ENCODE data around the gene DEFB129.
"Not testable (repeated sequence)": the region's sequence is repeated elsewhere in the genome, so short reads cannot be mapped to it uniquely, and the experiment has no call there.

Gene DEFB129

GRCh38 chr20:226958-227357, at the start of gene DEFB129:
Gene DEFB129, plus strand, starts transcription at chr20:227258. Its CDS starts 31 bp downstream, at chr20:227289.
- DNase-seq (ENCODE audit: low read depth, low spot score): no peak

GRCh38 chr20:184288-184687, 42.8 kb upstream of the DEFB129 start:
- DNase-seq (ENCODE audit: low read depth, low spot score): no peak

DNA sequence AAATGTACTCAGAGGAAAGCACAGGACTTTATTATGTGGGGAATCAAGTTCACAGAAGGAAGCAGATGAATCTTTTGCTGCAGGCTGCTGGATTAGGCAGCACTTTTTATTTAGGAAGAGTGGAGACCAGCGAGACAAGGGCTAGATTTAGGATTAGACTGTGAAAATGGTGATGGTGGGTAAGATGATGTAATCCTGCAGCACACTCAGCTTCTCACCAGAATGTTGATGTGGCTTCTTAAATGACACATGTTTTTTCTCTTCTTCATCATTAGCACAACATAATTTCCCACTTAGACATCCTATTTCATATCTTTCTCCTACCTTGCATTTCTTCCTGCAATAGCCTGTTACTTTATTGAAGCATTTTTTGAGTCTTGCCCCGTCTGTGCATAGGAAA, 39.3 kb upstream of the DEFB129 start:
- no peak for DNase-seq (ENCODE audit: low read depth, low spot score)

GRCh38 chr20:189611-190010, 37.4 kb upstream of the DEFB129 start, which contains the start of gene DEFB128:
Gene DEFB128, minus strand, starts transcription at chr20:189711. Its CDS starts 88 bp downstream, at chr20:189623.
- DNase-seq (ENCODE audit: low read depth, low spot score): no peak

- no peak for DNase-seq (ENCODE audit: low read depth, low spot score)
Observed at GRCh38 chr20:198225-198624, 28.8 kb upstream of the DEFB129 start.

- DNase-seq (ENCODE audit: low read depth, low spot score): peak; percentile 7
Observed at GRCh38 chr20:199996-200395, 27.1 kb upstream of the DEFB129 start.

- DNase-seq (ENCODE audit: low read depth, low spot score): not testable (repeated sequence)
Observed at GRCh38 chr20:203630-204029, 23.4 kb upstream of the DEFB129 start.

- peak; percentile 64 for DNase-seq (ENCODE audit: low read depth, low spot score)
Observed at GRCh38 chr20:208942-209566, 18.0 kb upstream of the DEFB129 start.

DNA sequence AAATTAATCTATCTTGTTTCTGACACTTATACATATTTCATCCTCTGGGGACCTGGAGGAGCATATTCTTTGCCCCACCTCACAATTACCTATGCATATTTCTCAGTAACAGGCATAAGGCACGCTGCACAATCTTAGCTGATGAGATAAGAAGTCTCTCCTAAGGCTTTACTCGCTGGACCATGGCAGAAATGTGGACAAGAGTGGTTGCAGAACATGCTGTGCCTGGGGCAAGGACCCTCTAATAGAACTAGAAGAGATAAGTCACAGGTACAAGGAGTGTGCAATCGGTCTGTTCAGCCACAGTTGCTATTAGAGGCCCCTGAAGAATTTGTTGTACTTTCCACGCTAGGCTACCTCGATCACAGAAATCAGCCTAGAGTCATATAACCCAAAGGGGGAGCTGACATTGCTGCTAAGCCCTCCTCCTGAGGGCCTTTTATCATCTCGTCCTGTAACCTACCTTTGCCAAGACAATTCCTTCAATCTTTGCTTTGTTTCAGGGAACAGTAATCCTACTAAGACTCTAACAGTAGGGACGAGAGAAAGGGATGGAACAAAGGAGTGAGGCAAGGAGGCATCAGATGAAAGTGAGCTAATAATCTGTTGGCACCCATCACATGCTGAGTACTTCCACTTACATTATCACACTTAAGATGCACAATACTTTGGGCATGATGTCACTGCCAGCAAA, 16.1 kb upstream of the DEFB129 start:
- no peak for DNase-seq (ENCODE audit: low read depth, low spot score)

DNA sequence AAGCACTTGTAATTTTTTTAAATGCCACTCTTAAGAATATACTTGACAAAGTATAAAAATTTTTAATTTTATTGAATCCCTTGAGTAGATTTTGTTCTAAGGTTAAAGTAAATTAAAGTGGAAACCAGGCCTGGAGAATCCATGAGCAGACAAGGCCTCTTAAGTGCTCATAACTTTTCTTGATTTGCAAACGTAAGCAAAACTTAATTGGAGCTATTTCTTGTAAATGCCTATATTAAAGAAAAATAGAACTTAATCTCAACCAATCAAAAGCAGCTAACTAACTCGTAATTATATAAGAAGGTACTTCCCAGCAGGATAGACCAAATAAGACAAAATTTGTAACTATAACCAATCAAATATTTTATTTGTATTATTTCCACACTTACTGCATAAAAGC, 12.7 kb upstream of the DEFB129 start:
- no peak for DNase-seq (ENCODE audit: low read depth, low spot score)

DNA sequence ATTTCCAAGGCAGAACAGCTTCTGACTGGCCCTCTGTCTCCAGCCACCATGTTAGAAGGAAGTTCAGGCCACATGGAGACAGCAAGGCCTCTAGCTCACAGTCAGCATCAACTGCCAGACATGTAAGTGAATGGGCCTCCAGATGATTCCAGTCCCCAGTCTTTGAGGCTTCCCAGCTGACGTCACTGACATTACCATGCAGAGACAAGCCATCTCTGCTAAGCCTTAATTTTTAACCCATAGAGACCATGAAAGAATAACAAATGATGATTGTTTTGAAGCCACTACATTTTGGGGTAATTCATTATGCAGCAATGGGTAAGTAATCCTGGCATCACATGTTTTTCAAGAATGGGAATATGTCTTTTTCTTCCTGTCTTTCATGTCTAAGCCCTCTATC, 11.3 kb upstream of the DEFB129 start:
- DNase-seq (ENCODE audit: low read depth, low spot score): no peak

DNA sequence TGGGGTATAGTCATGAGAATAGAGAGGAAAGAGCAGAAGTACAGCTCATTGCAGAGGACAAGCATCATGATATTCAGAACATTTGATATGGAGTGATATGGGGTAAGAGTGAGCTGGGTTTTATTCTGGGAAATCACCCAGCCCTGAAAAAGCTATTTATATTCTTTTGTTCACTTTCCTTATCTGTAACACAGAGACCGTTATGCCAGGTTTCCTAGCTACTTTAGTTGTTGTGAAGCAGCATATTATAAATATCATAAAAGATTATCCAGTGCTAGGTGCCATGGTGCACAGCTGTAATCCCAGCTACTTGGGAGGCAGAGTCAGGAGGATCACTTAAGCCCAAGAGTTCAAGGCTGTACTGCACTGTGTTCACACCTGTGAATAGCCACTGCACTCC, 9.8 kb upstream of the DEFB129 start:
- no peak for DNase-seq (ENCODE audit: low read depth, low spot score)

DNA sequence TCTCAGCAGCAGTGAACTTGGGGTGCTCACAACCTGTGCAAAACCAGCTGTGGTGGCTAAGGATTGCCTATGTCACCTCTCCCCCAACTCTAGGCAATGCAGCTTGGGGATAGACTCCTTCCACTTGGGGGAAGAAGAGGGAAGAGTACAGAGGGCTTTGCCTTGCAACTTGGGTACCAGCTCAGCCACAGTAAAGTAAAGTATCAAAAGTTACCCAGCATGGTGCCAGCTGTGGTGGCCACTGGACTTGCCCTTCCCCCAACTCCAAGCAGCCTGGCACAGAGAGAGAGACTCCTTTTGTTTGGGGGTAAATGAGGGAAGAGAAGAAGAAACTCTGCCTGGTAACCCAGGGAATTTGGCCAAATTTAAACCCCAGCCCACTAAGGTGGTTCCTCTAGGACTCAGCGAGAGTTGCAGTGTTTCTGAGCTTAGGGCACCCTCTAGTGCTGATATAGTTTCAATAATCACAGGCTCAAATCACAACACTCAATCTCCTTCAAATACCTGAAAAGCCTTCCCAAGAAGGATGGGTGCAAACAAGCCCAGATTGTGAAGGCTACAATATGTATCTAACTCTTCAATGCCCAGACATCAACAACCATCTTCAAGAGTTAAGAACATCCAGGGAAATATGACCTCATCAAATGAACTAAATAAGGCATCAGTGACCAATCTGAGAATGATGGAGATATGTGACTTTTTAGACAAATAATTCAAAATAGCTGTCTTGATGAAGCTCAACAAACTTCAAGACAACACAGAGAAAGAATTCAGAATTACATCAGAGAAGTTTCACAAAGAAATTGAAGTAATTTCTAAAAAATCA, 7.6 kb upstream of the DEFB129 start:
- DNase-seq (ENCODE audit: low read depth, low spot score): peak; percentile 20

DNA sequence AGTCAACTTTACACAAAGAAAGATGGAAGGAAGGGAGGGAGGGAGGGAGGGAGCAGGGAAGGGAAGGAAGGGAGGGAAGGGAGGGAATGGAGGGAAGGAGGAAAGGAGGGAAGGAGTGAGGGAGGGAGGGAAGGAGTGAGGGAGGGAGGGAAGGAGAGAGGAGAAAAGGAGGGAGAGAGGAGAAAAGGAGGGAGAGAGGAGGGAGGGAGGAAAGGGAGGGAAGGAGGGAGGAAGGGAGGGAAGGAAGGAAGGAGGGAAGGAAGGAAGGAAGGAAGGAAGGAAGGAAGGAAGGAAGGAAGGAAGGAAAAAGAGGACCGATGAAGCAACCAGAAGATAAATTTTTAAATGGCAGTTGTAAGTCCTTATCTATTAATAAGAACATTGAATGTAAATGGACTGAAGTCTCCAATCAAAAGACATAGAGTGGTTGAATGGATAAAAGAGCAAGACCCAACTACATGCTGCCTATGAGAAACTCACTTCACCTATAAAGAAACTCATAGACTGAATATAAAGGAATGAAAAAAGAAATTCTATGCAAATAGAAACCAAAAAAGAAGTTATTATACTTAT, 5.7 kb upstream of the DEFB129 start:
- DNase-seq (ENCODE audit: low read depth, low spot score): no peak

- not testable (repeated sequence) for DNase-seq (ENCODE audit: low read depth, low spot score)
Observed at GRCh38 chr20:225879-226278, 1.2 kb upstream of the DEFB129 start.

DNA sequence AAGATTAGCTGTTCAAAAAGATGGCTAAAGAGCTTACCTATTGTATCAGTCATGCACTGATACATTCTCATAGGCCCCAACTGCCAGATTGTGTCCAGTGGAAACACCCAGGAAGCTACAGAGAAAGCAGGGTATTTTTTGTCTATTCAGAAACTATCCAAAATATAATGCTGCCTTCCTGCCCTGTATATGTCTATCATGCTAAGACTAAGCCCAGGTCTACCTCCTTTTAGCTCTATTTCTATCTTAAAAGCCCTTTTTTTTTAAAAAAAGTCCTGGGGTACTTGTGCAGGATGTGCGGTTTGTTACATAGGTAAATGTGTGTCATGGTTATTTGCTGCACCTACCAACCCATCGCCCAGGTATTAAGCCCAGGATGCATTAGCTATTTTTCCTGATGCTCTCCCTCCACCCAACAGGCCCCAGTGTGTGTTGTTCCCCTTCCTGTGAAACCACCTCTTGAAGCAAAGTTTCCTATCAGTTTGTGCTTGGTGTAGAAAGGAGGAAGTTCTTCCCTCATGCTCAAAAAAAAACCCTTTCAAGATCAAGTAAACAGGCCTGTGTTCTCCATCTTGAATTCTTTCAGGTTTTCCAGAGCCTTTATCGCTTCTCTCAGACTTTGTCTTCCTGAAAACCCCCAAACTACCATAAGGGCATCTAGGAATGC, 514 bp downstream of the DEFB129 start:
- no peak for DNase-seq (ENCODE audit: low read depth, low spot score)

GRCh38 chr20:235891-236290, 8.8 kb downstream of the DEFB129 start:
- peak; percentile 31 for DNase-seq (ENCODE audit: low read depth, low spot score)

GRCh38 chr20:237489-237888, 10.4 kb downstream of the DEFB129 start:
- DNase-seq (ENCODE audit: low read depth, low spot score): no peak

DNA sequence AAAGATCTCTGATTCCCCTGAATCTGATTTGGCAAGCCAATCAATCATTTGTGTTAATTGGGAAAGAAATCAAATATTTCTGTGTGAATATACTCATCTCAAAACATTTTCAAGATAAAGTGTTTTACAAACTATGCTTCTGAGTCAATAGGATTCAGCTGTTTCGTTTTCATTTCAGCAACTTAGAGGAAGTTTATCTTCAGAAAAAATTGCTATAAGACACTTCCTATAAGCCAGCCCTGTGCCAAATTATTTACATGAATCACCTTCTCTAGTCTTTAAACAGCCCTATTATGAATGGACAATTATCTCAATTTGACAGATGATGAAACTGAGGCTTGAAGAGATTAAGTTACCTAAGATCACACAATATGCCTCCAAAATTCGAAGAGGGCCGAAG, 10.9 kb downstream of the DEFB129 start:
- DNase-seq (ENCODE audit: low read depth, low spot score): no peak

GRCh38 chr20:242905-243304, 15.8 kb downstream of the DEFB129 start:
- DNase-seq (ENCODE audit: low read depth, low spot score): no peak

DNA sequence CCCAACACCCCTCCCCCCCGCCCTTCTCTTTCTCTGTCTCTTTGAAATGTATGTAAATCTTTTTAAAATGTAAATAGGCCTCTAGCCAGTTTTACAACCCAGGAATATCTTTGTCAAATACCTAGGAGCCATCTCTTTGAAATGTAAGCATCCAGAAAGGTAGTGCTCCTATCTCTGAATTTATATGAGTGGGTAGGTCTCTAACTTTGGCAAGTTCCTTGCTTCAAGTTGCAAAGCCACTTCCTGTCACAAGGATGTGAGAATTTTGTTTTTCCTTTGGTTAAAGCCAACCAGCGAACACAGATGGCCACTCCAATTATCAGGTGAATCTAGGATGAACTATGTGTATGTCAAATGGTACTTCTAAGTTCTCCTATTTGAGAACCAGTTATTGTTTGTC, 24.3 kb downstream of the DEFB129 start:
- DNase-seq (ENCODE audit: low read depth, low spot score): no peak

GRCh38 chr20:252801-253200, 25.7 kb downstream of the DEFB129 start:
- no peak for DNase-seq (ENCODE audit: low read depth, low spot score)
